ENCODE data around the gene RAC2. TPM values are rescaled to one million over a fixed set of nuclear protein-coding genes. Genes with fewer than 3 reads are reported as not detected.
A peak's percentile ranks its signal among the peaks of the same experiment; 100 is the strongest.

RAC2 gene
- total and polyA plus RNA-seq, 2 of the 8 experiments (the other 6 are each of a cell fraction or from before 2014, with no cell fraction given): 2.3 to 4.3 TPM

DNA sequence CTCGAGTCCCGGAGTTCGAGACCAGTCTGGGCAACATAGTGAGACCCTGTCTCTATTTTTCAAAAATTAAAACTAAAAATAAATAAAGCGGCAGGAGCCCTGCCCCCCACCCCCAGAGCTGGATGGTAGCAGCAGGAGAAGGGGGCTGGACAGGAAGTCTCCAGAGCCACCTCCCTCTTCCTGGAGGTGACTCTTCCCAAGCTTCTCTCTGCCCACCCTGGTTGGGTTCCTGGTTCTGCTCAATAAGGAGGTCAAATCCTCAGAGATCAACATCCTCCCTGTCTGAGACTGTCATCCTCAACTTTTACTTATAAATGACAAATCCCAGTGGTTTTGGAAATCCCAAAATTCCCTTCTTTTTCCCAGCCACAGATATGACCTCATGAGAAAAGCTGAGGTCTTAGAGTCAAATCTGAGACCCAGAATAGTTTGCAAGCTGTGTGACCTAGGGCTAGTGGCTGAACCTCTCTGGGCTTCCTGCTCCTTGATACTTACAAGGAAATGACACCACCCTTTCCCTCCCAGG lies 57.0 kb downstream of the RAC2 start:
- WGBS, 2 experiments (ENCODE audit: extremely low coverage in 1 of 2, insufficient coverage in 1 of 2, insufficient read length in 1 of 2, insufficient replicate concordance in 2 of 2, low coverage in 1 of 2, low lambda C conversion rate in 2 of 2, missing lambda C conversion rate in 1 of 2): 96% methylated on average over 4 of the region's 4 CpGs; no CpG with 5 or more reads in 1 of the 2 experiments
- CTCF ChIA-PET (ENCODE audit: partially characterized antibody): interaction anchor here (1.0 to 5.8 kb wide), 4 partner anchors 10 to 61 kb away, joined by 3 to 29 read pairs (median 5); no protein-coding TSS in a partner anchor
- no peak overlapping the region for H3K27ac ChIP-seq (ENCODE audit: low read depth, low read length)

More for the DNA sequence above, 57.0 kb downstream of the RAC2 start:
- Histone ChIP-seq H3K18ac (ENCODE audit: extremely low read depth, low read length) (no peak overlapping the region), H3K79me1 (ENCODE audit: low read depth, low read length) (no peaks in the 10 kb centered on the region), H3K4me3 (ENCODE audit: extremely low read depth in 1 of 4, insufficient read depth in 2 of 4, low read depth in 3 of 4, low read length in 4 of 4) (peak overlapping the region in 2 of 4 experiments; percentile 35 to 53; a peak in 3 of 8 replicates), H3K4me1 (replicated peaks in 1 of 4; ENCODE audit: control insufficient read depth in 3 of 4, insufficient read depth in 4 of 4, low read length in 3 of 4) (peaks cover 7 to 23% (median 15%) of the 10 kb centered on the region in 4 experiments), H2BK12ac (ENCODE audit: low read depth, low read length) (no peak overlapping the region), H2BK5ac (ENCODE audit: low read depth, low read length) (peak overlapping the region; percentile 96; the same call in 1 of the 2 replicates), H3K23ac (ENCODE audit: insufficient read length) (no peak overlapping the region), H3K27me3 (replicated peaks in 1 of 4; ENCODE audit: control insufficient read depth in 3 of 4, extremely low read depth in 1 of 4, insufficient read depth in 3 of 4, low read length in 3 of 4) (no peaks in the 10 kb centered on the region), H3K36me3 (ENCODE audit: control insufficient read depth in 2 of 4, insufficient read depth in 4 of 4, low read length in 3 of 4) (peaks cover 0 to 8% (median 0%) of the 10 kb centered on the region in 4 experiments; a peak in 2 of 8 replicates), H2BK15ac (ENCODE audit: low read length) (no peak overlapping the region), H4K20me1 (replicated peaks in 1 of 2; ENCODE audit: control insufficient read depth in 1 of 2, insufficient read depth in 2 of 2, low read length in 2 of 2) (no peaks in the 10 kb centered on the region), H3K56ac (replicated peaks; ENCODE audit: insufficient read length, low read depth, low read length) (no peak overlapping the region), H2BK120ac (replicated peaks; ENCODE audit: low read depth, low read length) (peak overlapping the region; percentile 36), H2AFZ (ENCODE audit: low read length) (no peak overlapping the region), H2BK20ac (ENCODE audit: low read length) (no peak overlapping the region), H4K5ac (ENCODE audit: insufficient read length, low read depth, low read length) (no peak overlapping the region), H3K4ac (replicated peaks; ENCODE audit: insufficient read length, low read depth, low read length) (peak overlapping the region; percentile 75), H4K91ac (replicated peaks; ENCODE audit: insufficient read length, low read length) (no peak overlapping the region), H3K23me2 (ENCODE audit: low read depth, low read length) (peaks cover 3% of the 10 kb centered on the region; the same call in 1 of the 2 replicates), H3K9me3 (ENCODE audit: insufficient read depth in 2 of 2, low read depth in 1 of 2, low read length in 1 of 2) (no peaks in the 10 kb centered on the region), H3K4me2 (ENCODE audit: insufficient read depth in 1 of 2, low read depth in 2 of 2, low read length in 2 of 2) (peak overlapping the region; percentile 65 to 73), H3K9ac (replicated peaks in 1 of 4; ENCODE audit: extremely low read depth in 1 of 4, low read depth in 3 of 4, low read length in 3 of 4) (no peak overlapping the region), H4K8ac (ENCODE audit: extremely low read depth, insufficient read depth, low read length) (no peak overlapping the region), H2AK5ac (ENCODE audit: low read depth, low read length) (no peak overlapping the region), H3K14ac (ENCODE audit: insufficient read length) (no peak overlapping the region), H3K79me2 (ENCODE audit: control insufficient read depth in 1 of 2, insufficient read depth in 2 of 2, low read length in 2 of 2) (no peaks in the 10 kb centered on the region)
- TF ChIP-seq KDM1A (IDR thresholded peaks at IDR 0.05; ENCODE audit: borderline replicate concordance, low read length) (peak; percentile 34; the same call in 1 of the 2 replicates), TCF12 (IDR thresholded peaks at IDR 0.05; ENCODE audit: low read depth, low read length) (no peak), HDAC2 (IDR thresholded peaks at IDR 0.05; ENCODE audit: borderline replicate concordance in 1 of 2, low read depth in 2 of 2, low read length in 2 of 2) (peak in 1 of 2 experiments; percentile 70; a peak in 1 of 4 replicates)
- DNase-seq (ENCODE audit: low read depth in 1 of 2, low spot score in 2 of 2) (no peak), FAIRE-seq (no peak)
- POLR2A ChIA-PET (ENCODE audit: partially characterized antibody): interaction anchor here (1.1 to 2.0 kb wide), 5 partner anchors 9 to 24 kb away, joined by 3 to 14 read pairs (median 4); no protein-coding TSS in a partner anchor
